SK-N-SH (cell line): ENCODE results near the gene ZBTB12. TPM values are rescaled to one million over a fixed set of nuclear protein-coding genes. Genes with fewer than 3 reads are reported as not detected.

Experiments
- CTCF ChIA-PET: fragments of 300-600, 350-600 bp; formaldehyde crosslinking; extraction: SDS; loops from one replicate; lab custom pipeline; 2021; lab: Yijun Ruan, JAX
- POLR2A ChIA-PET: fragments of 350-600 bp; sonication (Branson Sonifier 250); formaldehyde crosslinking; extraction: SDS; loops from one replicate; lab custom pipeline; 2020; ENCODE audit warnings: antibody characterized with exemption, inconsistent platforms; lab: Yijun Ruan, JAX
- DNase-seq: peaks from one replicate; pipeline ENCODE4 v3.0.0; 2012
- H2AFZ ChIP-seq: fragments of 200-600 bp; sonication (generic); 2 replicates; pipeline ENCODE4 v1.8.1; 2016; ENCODE audit warnings: antibody characterized with exemption, mild to moderate bottlenecking, low read depth
- H3F3A ChIP-seq: fragments of 200-600 bp; sonication (generic); replicated peaks from 2 replicates; pipeline ENCODE3; 2016; ENCODE audit warnings: antibody characterized with exemption, mild to moderate bottlenecking; ENCODE audit not compliant: insufficient read depth
- H3K27ac ChIP-seq, 2 experiments: fragments of 200-500 bp in 1 of 2; fragments of 200-600 bp in 1 of 2; sonication (Bioruptor generic) in 1 of 2; sonication (generic), shearing (Covaris generic) in 1 of 2; 2 replicates each; pipeline versions ENCODE4 v1.5.1 to v1.6.1; 2014 to 2016; ENCODE audit warnings: low read depth in 2 of 2, inconsistent platforms in 1 of 2, low read length in 1 of 2, mild to moderate bottlenecking in 1 of 2, mixed read lengths in 1 of 2
- H3K27me3 ChIP-seq: fragments of 200-600 bp; sonication (generic), shearing (Covaris generic); 2 replicates; pipeline ENCODE4 v1.6.1; 2016; ENCODE audit warnings: mixed run types; ENCODE audit not compliant: insufficient read depth
- H3K36me3 ChIP-seq, 2 experiments: fragments of 200-500 bp in 1 of 2; fragments of 200-600 bp in 1 of 2; sonication (Bioruptor generic) in 1 of 2; sonication (generic) in 1 of 2; replicated peaks in 1 of 2; 2 replicates each; pipeline versions ENCODE3 to v1.5.1; 2014 to 2016; ENCODE audit warnings: low read length in 1 of 2, mild to moderate bottlenecking in 1 of 2; ENCODE audit not compliant: insufficient read depth in 2 of 2, control insufficient read depth in 1 of 2
- H3K4me1 ChIP-seq, 2 experiments: fragments of 200-500 bp in 1 of 2; fragments of 200-600 bp in 1 of 2; sonication (Bioruptor generic) in 1 of 2; sonication (generic), shearing (Covaris generic) in 1 of 2; 2 replicates each; pipeline versions ENCODE4 v1.5.1 to v1.6.1; 2014 to 2016; ENCODE audit warnings: low read depth in 1 of 2, low read length in 1 of 2, mixed run types in 1 of 2; ENCODE audit not compliant: insufficient read depth in 2 of 2, control insufficient read depth in 1 of 2
- H3K4me2 ChIP-seq: fragments of 200-600 bp; sonication (generic), shearing (Covaris generic); 2 replicates; pipeline ENCODE4 v1.6.1; 2017; ENCODE audit warnings: mixed run types
- H3K4me3 ChIP-seq, 2 experiments: fragments of 200-500 bp in 1 of 2; fragments of 200-600 bp in 1 of 2; sonication (Bioruptor generic) in 1 of 2; sonication (generic), shearing (Covaris generic) in 1 of 2; 2 replicates each; pipeline versions ENCODE4 v1.5.1 to v1.8.1; 2014 to 2016; ENCODE audit warnings: low read depth in 2 of 2, inconsistent platforms in 1 of 2, low read length in 1 of 2, mild to moderate bottlenecking in 1 of 2, mixed read lengths in 1 of 2, moderate library complexity in 1 of 2
- H3K79me2 ChIP-seq: fragments of 200-600 bp; sonication (generic); 2 replicates; pipeline ENCODE4 v1.8.1; 2017; ENCODE audit warnings: mild to moderate bottlenecking; ENCODE audit not compliant: insufficient read depth
- H3K9ac ChIP-seq: fragments of 200-600 bp; sonication (generic); 2 replicates; pipeline ENCODE4 v1.6.1; 2017; ENCODE audit warnings: mixed run types
- H3K9me2 ChIP-seq: fragments of 200-600 bp; sonication (generic); 2 replicates; pipeline ENCODE4 v1.6.1; 2017; ENCODE audit warnings: mixed run types
- H3K9me3 ChIP-seq: fragments of 200-600 bp; sonication (generic); 2 replicates; pipeline ENCODE4 v1.6.1; 2017; ENCODE audit warnings: mixed run types, mild to moderate bottlenecking, moderate library complexity
- H4K20me1 ChIP-seq: fragments of 200-600 bp; sonication (generic); 2 replicates; pipeline ENCODE4 v1.6.1; 2017; ENCODE audit warnings: mild to moderate bottlenecking, mixed run types; ENCODE audit not compliant: insufficient read depth
- ELF1 ChIP-seq: IDR thresholded peaks from 2 replicates; pipeline ENCODE4 v1.4.0; 2012
- EP300 ChIP-seq, 2 experiments: IDR thresholded peaks; 2 replicates each; pipeline versions ENCODE4 v1.4.0 to v1.6.1; 2012; ENCODE audit warnings: borderline replicate concordance in 1 of 2, low read depth in 1 of 2, low read length in 1 of 2
- EZH2phosphoT487 ChIP-seq: fragments of 200-600 bp; sonication (generic); IDR thresholded peaks from 2 replicates; pipeline ENCODE4 v1.6.1; 2017; ENCODE audit warnings: low read depth, mixed run types, mild to moderate bottlenecking, antibody characterized with exemption, moderate library complexity, borderline replicate concordance
- FOSL2 ChIP-seq: IDR thresholded peaks from 2 replicates; pipeline ENCODE4 v1.4.0; 2012; ENCODE audit warnings: low read depth, mild to moderate bottlenecking, moderate library complexity, borderline replicate concordance
- FOXJ3 ChIP-seq: sonication (generic); formaldehyde crosslinking; IDR thresholded peaks from 2 replicates; pipeline ENCODE4 v1.5.1; 2020; ENCODE audit warnings: mild to moderate bottlenecking, missing genetic modification reagents
- MEF2A ChIP-seq: IDR thresholded peaks from 2 replicates; pipeline ENCODE4 v1.4.0; 2012; ENCODE audit warnings: low read depth, borderline replicate concordance
- RCOR1 ChIP-seq: fragments of 150-350 bp; IDR thresholded peaks from 2 replicates; pipeline ENCODE4 v1.6.1; 2017; ENCODE audit warnings: antibody characterized with exemption, low read length
- SIN3A ChIP-seq: IDR thresholded peaks from 2 replicates; pipeline ENCODE4 v1.6.1; 2012; ENCODE audit warnings: low read depth, mild to moderate bottlenecking, low read length, moderate library complexity, borderline replicate concordance
- TAF1 ChIP-seq: IDR thresholded peaks from 2 replicates; pipeline ENCODE4 v1.6.1; 2012; ENCODE audit warnings: low read depth, mild to moderate bottlenecking, low read length, moderate library complexity, borderline replicate concordance
- WGBS: methylation state at CpG from one replicate; pipeline ENCODE4 v1.1.6; 2017; ENCODE audit warnings: low lambda C conversion rate; 5-methylcytosine and 5-hydroxymethylcytosine counted together
- polyA plus RNA-seq, 3 experiments: library from polyadenylated mRNA; depleted of rRNA; stranded (reverse); fragments of >200 nt; gene quantifications; 2 replicates each; pipeline ENCODE4 v1.2.3, GENCODE V29; 2012
- TF ChIP-seq, protein P1 (sequence below): fragments of 200-600 bp; sonication (generic); IDR thresholded peaks from 2 replicates; pipeline ENCODE4 v1.6.1; 2017; ENCODE audit warnings: antibody characterized with exemption, mild to moderate bottlenecking, moderate library complexity
- TF ChIP-seq, protein P2 (sequence below): IDR thresholded peaks from 2 replicates; pipeline ENCODE4 v1.4.0; 2012; ENCODE audit warnings: low read depth, borderline replicate concordance

Gene ZBTB12
- polyA plus RNA-seq, 1 of the 3 experiments (the other 2 are of a cell fraction) = 8.3 TPM

DNA sequence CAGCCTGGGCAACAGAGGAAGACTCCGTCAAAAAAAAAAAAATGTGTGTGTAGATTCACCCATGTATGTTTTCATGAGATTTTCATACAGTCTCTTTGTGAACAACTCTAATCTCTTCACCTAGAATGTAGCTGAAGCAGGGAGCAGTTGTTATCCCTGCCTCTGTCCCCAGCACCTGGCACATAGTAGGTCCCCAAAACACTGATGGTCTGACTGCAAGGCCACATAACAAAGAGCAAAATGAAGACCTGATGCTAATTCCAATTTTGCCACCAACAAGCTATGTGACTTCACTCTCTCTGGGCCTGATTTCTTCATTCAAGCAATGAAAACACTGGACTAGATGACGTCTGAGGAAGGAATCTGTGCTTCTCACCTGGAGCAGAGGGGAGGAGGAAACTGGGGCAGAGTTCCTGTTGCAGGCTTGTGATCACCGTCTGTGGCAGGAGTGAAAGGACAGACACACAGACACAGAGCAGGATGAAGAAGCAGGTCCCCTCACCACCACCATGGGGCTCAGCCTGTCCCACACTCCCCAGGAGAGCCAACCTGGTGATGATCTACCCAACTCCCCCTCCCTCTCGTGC, 27.7 kb downstream of the ZBTB12 start (continued):
- TF ChIP-seq, protein P1, sequence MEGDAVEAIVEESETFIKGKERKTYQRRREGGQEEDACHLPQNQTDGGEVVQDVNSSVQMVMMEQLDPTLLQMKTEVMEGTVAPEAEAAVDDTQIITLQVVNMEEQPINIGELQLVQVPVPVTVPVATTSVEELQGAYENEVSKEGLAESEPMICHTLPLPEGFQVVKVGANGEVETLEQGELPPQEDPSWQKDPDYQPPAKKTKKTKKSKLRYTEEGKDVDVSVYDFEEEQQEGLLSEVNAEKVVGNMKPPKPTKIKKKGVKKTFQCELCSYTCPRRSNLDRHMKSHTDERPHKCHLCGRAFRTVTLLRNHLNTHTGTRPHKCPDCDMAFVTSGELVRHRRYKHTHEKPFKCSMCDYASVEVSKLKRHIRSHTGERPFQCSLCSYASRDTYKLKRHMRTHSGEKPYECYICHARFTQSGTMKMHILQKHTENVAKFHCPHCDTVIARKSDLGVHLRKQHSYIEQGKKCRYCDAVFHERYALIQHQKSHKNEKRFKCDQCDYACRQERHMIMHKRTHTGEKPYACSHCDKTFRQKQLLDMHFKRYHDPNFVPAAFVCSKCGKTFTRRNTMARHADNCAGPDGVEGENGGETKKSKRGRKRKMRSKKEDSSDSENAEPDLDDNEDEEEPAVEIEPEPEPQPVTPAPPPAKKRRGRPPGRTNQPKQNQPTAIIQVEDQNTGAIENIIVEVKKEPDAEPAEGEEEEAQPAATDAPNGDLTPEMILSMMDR = no peak
- TF ChIP-seq EZH2phosphoT487 (no peak), EP300 (IDR thresholded peaks at IDR 0.05; ENCODE audit: borderline replicate concordance in 1 of 2, low read depth in 1 of 2, low read length in 1 of 2) (no peak)
- TF ChIP-seq, all 33 proteins: peak for 0

DNA sequence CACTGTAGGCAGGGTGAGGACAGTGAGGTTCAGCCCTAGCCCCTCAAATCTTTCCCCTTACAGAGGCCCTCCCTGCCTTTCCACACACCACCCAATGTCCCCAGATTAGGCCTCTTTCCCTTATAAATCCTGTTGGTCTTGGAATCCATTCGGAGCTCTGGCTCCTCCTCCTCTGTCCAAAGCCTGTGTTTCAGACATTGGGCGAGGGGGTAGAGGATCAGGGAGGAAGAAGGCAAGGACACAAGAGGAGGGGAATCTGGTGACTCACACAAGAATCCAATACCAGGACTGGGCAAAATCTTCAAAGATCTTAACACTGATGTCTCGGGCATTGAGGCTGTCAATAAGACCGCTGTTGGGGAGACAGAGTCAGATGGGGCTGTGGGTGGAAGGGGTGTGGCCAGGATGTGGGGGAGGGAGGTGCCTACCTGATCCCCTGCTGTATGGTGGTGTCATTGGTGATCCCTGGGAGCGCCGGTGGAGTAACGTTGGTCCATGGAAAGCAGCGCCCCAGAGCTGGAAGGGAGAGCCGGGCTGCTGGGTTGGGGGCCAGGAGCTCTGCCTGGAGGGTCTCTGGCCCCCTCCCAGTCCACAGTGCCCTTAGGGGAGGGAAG, 30.7 kb downstream of the ZBTB12 start:
- CTCF ChIA-PET = interaction anchor here (1.1 kb wide), 1 partner anchor 142 kb away, joined by 4 read pairs; the partner anchor contains the start of gene DDAH2
- H3K9me2 ChIP-seq = no peaks in the 10 kb centered on the region
- H3K4me2 ChIP-seq = peak overlapping the region; percentile 44; the same call in 1 of the 2 replicates
- no peaks in the 10 kb centered on the region for H4K20me1 ChIP-seq
- no peaks in the 10 kb centered on the region for H3K79me2 ChIP-seq
- POLR2A ChIA-PET = interaction anchor here (0.6 kb wide), 1 partner anchor 19 kb away, joined by 3 read pairs; no protein-coding TSS in a partner anchor
- H2AFZ ChIP-seq = no peak overlapping the region
- no peaks in the 10 kb centered on the region for H3K36me3 ChIP-seq
- 67% methylated on average over 8 of the region's 9 CpGs for WGBS
- no peak overlapping the region for H3K27ac ChIP-seq
- H3K4me3 ChIP-seq = no peak overlapping the region
- TF ChIP-seq SIN3A (no peak), FOSL2 (no peak), MEF2A (no peak), TAF1 (no peak), ELF1 (no peak), FOXJ3 (CRISPR knock-in tag) (no peak)
- TF ChIP-seq, all 33 proteins: peak for 0
- Histone ChIP-seq H3K9me3 (no peaks in the 10 kb centered on the region), H3F3A (no peaks in the 10 kb centered on the region), H3K9ac (no peak overlapping the region), H3K27me3 (no peaks in the 10 kb centered on the region), H3K4me1 (peaks cover 0 to 4% of the 10 kb centered on the region in 2 experiments; a peak in 1 of 4 replicates)
- peak; percentile 21 for DNase-seq

DNA sequence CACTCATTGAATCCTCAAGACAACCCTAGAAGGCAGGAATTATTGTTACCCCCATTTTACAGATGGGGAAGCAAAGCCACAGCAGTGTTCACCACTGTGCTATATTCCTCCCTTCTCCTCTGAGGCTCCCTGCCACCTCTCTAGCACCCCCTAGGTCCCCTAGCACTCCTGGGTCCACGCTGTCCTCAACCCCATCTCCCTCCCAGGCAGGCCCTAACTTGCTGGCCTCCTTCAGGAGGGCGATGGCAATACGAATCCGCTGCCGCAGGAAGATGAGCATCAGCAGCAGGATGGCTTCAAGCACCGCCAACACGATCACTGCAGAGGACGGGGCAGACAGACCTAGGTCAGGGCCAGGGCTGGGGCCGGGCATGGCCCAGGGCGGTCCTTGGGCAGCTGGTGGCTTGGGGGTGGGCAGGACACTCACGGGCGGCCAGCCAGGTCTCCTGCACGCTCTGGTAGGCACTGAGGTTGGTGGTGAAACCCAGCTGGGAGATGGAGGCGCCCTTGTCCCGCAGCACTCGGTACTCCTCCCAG, 31.4 kb downstream of the ZBTB12 start:
- no peak overlapping the region for H2AFZ ChIP-seq
- H3K27me3 ChIP-seq = no peaks in the 10 kb centered on the region
- H3K9ac ChIP-seq = no peak overlapping the region
- no peak overlapping the region for H3K4me3 ChIP-seq
- POLR2A ChIA-PET = no interaction called here
- H3K27ac ChIP-seq = no peak overlapping the region
- H3K4me2 ChIP-seq = no peak overlapping the region
- no peaks in the 10 kb centered on the region for H3K9me3 ChIP-seq
- TF ChIP-seq, protein P1 = peak; percentile 13; the same call in 1 of the 2 replicates
- TF ChIP-seq, protein P2, sequence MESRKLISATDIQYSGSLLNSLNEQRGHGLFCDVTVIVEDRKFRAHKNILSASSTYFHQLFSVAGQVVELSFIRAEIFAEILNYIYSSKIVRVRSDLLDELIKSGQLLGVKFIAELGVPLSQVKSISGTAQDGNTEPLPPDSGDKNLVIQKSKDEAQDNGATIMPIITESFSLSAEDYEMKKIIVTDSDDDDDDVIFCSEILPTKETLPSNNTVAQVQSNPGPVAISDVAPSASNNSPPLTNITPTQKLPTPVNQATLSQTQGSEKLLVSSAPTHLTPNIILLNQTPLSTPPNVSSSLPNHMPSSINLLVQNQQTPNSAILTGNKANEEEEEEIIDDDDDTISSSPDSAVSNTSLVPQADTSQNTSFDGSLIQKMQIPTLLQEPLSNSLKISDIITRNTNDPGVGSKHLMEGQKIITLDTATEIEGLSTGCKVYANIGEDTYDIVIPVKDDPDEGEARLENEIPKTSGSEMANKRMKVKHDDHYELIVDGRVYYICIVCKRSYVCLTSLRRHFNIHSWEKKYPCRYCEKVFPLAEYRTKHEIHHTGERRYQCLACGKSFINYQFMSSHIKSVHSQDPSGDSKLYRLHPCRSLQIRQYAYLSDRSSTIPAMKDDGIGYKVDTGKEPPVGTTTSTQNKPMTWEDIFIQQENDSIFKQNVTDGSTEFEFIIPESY = no peak
- TF ChIP-seq RCOR1 = no peak
- peaks cover 0 to 4% of the 10 kb centered on the region in 2 experiments; a peak in 1 of 4 replicates for H3K4me1 ChIP-seq
- H3F3A ChIP-seq = no peaks in the 10 kb centered on the region
- H3K79me2 ChIP-seq = no peaks in the 10 kb centered on the region
- CTCF ChIA-PET = no interaction called here
- 69% methylated on average over 13 of the region's 16 CpGs for WGBS
- no peaks in the 10 kb centered on the region for H4K20me1 ChIP-seq
- DNase-seq = no peak
- no peaks in the 10 kb centered on the region for H3K36me3 ChIP-seq
- no peaks in the 10 kb centered on the region for H3K9me2 ChIP-seq
